C4-2B (cell line): ENCODE results near the gene TSPAN3.

Experiments used
- ZFX ChIP-seq: fragments of 450-650 bp; IDR thresholded peaks from 2 replicates; pipeline ENCODE4 v1.6.1; 2017
- TF ChIP-seq, protein P1 (sequence below): fragments of 450-650 bp; conservative IDR thresholded peaks from 2 replicates; pipeline ENCODE4 v1.5.1; 2017; ENCODE audit warnings: mild to moderate bottlenecking

DNA sequence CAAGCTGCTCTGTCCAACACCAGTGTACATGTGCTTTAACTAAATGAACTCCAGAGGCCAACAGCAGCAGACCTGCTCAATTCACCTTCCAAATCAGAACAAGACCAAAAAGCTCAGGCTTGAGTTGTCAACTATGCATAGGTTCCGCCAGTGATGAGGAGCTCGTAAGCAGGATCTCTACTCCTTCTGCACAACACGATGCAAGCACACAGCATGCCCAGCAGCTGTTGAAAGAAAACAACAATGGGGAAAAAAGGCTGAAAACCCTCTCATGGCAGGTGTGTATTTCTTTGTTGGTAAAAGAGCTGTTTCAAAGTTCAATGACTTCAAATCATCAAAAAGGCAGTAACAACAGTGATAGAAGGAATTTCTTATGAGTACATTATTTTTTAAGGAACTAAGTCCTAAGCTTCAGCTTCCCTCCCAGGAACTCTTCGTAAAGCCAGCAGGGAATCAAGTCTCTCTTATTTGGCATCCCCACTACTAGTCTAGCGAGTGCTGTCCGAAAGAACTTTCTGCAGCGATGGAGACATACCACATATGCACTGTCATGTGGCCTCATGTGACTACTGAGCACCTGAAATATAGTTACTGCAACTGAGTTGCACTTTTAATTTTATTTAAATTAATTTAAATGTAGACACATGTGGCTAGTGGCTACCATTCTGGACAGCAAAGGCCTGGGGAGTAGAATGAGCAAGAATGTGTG lies 24.1 kb downstream of the TSPAN3 start:
- TF ChIP-seq, protein P1, sequence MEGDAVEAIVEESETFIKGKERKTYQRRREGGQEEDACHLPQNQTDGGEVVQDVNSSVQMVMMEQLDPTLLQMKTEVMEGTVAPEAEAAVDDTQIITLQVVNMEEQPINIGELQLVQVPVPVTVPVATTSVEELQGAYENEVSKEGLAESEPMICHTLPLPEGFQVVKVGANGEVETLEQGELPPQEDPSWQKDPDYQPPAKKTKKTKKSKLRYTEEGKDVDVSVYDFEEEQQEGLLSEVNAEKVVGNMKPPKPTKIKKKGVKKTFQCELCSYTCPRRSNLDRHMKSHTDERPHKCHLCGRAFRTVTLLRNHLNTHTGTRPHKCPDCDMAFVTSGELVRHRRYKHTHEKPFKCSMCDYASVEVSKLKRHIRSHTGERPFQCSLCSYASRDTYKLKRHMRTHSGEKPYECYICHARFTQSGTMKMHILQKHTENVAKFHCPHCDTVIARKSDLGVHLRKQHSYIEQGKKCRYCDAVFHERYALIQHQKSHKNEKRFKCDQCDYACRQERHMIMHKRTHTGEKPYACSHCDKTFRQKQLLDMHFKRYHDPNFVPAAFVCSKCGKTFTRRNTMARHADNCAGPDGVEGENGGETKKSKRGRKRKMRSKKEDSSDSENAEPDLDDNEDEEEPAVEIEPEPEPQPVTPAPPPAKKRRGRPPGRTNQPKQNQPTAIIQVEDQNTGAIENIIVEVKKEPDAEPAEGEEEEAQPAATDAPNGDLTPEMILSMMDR: no peak
- no peak for TF ChIP-seq ZFX
